NCI-H748 treated with DMSO at 0.1 percent for 48 hours (cell line): Measurements from ENCODE around the gene IL22RA2.

Source experiments
- DNase-seq: peaks from one replicate; lab custom pipeline; 2025; lab: John Stamatoyannopoulos, UW

The IL22RA2 gene

DNA sequence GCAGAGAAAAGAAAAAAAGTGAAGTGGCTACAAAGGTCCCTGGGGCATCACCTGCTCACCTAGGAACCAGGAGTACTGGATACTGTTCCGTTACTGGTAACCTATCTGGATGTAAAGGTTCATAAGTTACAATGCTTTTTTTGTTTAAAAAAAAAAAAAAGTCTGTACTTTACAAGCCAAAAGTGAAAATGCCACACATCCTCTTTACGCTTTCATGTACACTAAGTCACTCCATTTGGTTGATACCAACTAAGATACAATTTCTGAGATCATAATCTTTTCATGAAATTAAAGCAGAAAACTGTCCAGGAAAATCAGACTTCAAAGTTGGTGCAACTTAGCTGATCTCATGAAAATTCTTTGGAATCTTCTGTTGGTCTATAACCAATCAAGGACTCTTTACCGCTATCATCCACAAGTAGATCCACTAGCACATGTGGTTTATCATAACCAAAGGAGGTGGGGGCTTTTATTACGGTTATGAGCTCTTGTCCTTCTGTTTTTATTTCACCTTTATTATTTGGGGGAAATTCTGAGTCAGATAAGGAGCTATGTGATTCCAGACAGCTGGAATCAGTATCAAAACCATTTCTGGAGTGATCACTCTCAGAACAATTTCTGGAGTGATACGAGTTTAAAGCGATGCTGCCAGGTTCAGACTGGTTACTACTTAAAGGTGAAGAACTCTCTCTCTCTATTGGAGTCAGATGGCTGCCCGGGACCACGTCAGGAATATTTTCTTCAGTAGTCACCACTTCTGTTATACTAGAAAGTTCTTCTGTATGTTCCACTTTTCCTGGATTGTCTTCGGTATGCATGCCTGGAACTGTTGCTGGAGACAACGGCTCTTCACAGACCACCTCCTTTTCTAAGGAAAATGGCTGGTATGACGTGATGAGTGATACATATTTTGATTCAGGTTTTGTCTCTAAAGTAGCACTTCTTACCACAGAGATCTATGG, 24.5 kb upstream of the IL22RA2 start:
- no peak for DNase-seq

DNA sequence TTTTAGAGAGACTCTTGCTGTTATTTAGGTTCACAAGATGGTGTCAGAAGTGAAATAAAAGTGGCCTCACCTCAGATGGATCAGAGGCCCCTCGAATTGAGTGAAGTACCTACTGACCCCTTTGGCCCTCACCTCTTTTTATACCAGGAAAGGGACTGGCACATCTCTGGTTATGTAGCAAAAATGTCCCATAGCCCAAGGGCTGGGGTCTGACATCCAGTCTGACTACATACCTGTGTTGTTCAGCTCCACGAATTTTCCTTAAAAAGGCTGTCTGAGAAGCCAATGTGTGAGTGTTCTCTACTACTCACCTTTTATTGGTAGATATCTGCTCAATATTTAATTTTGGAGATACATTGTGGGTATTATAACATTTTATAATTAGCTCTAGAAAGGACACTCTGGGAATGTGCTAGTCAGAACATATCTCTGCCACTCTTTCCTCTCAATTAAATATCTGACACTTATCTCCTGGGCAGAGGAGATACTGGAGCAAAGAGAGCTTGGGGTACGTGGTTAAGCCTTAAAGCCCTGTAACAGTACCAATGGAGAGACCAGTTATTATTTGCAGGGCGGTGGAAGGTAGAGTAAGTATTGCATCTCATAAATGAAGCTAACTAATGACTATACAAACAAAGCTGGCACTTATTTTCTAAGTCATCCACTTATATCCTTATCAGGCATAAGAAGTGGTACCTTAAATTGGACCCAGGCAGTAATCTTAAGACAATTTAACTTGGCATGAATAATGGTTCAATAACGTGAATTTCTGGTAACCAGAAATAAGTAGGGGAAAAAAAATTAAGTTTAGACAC, 20.0 kb upstream of the IL22RA2 start:
- no peak for DNase-seq

GRCh38 chr6:137192821-137193220, 19.4 kb upstream of the IL22RA2 start:
- no peak for DNase-seq

DNA sequence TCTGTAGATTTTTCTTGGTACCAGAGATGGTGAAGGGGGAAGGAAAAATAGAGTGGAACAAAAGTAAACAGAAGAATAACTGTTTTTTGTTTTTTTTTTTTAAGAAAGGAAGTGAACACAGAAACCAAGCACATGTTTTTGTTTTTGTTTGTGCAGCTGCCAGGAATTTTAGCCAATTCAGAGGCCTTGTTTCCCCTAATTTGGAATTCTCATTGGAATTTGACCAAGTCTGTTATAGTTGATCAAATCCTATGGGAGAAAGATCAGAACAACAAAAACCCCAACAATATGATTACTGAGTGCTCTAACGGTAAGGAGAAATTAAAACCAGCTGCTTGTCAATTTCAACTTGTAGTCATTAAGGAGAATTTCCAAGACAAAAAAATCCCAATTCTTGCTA, 18.2 kb upstream of the IL22RA2 start:
- DNase-seq, result no peak

DNA sequence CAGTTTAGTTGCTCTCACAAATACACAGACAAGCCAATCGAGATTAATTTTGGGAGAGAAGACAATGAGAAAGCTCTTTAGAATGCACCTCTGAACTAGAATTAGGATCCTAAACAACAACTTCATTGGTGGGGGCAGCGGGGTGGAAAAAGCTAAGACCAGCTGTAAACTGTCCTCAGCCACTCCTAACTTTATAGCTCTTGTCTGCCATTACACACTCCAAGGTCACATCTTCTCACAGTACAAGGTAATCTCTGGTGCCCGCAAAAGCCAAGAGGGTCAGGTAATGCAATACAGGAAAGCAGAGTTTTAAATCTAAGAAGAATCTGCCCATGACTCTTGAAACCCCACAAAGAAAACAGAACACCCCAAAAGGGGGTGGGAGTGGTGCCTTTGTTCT, 17.8 kb upstream of the IL22RA2 start:
- no peak for DNase-seq

GRCh38 chr6:137190583-137191094, 17.2 kb upstream of the IL22RA2 start:
- no peak for DNase-seq

GRCh38 chr6:137188855-137189254, 15.4 kb upstream of the IL22RA2 start:
- DNase-seq, result no peak

DNA sequence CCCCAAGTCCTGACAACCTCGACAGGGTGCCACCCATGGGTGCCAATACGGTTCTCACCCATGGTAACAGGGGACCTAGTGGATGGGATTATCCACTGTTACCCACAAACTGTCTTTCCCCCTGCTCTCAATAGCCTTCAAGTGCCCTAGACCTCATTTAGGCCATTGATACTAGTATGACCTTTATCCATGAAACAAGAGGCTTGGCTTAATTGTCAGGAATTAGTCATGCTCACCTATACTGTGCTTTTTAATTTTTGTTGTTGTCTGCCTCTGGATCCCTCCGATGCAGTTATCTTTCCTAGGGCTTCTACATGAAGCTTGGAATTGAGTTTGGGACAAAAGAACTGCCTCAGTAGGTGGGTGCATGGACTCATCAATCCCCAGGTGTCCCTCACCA, 11.8 kb upstream of the IL22RA2 start:
- DNase-seq, result no peak

DNA sequence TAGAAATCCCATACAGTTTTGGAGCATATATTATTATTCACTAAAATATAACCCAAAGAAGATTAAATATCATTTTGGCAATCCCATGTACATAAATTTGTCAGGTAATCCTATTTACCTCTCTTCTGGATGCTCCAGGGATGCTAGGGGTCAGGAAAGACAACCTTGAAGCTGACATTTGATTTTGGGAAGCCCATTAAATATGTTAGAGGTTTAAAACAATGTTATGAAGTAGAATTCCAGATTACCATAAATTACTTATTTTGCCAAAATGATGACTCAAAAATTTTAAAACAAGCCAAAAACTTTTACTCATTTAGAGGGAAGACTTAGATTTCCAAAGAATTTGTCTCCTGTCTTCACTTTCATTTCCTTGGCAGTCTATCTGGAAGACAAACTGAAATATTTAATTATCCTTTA, 9.2 kb upstream of the IL22RA2 start:
- no peak for DNase-seq

- no peak for DNase-seq
Observed at GRCh38 chr6:137181891-137182653, 8.6 kb upstream of the IL22RA2 start.

DNA sequence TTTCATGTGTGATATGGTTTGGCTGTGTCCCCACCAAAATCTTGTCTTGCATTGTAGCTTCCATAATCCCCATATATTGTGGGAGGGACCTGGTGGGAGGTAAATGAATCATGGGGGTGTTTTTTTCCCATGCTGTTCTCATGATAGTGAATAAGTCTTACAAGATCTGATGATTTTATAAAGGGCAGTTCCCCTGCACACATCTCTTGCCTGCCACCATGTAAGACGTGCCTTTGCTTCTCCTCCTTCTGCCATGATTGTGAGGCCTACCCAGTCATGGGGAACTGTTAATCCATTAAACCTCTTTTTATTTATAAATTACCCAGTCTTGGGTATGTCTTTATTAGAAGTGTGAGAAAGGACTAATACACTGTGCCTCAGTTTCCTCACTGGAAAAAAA, 4.2 kb upstream of the IL22RA2 start:
- no peak for DNase-seq

DNA sequence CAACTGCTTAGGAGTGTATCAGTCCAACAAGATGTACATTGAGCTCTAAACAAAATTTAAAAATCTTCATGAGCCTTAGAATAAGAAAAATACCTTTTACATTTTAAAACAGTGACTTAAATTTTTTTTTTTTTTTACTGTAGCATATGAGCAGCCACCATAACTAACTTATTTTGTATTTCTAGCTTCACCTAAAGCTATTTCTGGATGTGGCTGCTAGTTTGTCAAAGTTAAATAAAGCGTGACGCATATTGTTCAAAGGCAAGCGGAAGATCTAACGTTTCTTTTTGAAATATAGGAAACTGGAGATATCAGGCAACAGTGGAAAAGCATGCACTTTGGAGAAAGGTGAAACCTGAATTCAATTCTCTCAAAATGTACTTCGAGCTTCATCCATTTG, 3.3 kb upstream of the IL22RA2 start:
- no peak for DNase-seq

- no peak for DNase-seq
Observed at GRCh38 chr6:137175868-137176245, 2.4 kb upstream of the IL22RA2 start.

DNA sequence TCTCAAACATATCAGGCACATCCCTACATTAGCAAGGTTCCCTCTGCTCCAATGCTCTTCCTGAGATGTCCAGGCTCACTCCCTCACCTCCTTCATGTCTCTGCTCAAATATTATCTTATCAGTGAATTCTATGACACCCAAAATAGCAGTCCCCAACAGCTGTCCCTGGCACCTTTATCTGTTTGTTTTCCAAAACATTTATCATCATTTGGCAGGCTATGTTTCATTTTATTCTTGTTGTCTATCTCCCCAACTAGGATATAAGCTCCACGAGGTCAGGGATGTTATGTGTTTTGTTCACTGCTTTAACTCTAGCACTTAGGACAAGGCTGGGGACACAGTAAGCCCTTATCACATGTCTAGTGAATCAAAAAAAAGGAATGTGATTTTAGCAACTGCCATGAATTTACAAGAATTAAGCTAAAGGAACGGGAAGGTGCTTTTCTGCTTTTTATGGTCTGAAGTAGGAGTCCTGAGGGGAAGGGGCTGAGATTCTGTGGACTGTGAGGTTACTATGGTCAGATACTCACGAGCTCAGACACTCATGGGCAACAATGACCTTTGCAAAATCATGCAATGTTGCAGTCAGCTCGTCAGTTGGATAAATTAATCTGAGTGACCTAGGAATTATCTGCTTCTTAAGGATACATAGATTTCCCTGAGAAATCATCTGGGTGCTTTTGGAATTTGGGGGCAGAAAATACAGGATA, 1.9 kb upstream of the IL22RA2 start:
- DNase-seq, result no peak

DNA sequence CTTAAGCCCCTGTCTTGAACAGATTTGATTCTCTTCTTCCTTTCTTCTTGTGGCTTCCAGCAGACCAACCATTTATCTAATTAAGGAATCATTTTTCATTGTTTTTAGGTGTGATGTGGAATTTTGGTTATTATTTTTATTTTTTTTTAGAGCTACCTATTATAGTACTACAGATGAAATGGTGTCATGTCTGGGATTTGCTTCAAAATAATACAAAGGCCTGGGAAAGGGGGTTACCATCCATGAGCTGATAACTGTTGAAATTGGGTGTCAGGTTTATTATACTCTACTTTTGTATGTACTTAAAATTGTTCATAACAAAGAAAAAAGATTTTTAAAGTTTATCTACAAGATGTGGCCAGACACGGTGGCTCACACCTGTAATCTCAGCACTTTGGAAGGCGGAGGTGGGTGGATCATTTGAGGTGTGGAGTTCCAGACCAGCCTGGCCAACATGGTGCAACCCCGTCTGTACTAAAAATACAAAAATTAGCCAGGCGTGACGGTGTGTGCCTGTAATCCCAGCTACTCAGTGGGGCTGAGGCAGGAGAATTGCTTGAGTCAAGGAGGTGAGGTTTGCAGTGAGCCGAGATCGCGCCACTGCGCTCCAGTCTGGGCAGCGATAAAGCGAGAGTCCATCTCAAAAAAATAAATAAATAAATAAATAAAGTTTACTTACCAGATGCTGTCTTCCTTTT, 561 bp downstream of the IL22RA2 start:
- no peak for DNase-seq

- no peak for DNase-seq
Observed at GRCh38 chr6:137171824-137172733, 1.4 kb downstream of the IL22RA2 start.

DNA sequence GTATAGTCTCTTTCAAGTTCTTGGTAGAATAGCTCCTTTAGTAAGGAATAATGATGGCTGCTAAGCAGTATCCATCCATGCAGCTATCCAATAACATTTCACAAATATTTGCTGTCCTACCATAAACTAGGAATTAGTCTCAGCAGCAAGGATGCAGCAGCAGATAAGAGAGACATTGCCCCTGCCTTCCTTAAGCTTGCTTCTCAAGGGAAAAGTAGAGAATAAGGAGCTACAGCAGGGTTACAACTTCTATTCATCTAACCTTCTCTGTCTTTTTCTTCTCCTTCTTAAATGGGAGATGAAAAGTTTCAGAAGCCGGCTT, 2.4 kb downstream of the IL22RA2 start:
- no peak for DNase-seq

DNA sequence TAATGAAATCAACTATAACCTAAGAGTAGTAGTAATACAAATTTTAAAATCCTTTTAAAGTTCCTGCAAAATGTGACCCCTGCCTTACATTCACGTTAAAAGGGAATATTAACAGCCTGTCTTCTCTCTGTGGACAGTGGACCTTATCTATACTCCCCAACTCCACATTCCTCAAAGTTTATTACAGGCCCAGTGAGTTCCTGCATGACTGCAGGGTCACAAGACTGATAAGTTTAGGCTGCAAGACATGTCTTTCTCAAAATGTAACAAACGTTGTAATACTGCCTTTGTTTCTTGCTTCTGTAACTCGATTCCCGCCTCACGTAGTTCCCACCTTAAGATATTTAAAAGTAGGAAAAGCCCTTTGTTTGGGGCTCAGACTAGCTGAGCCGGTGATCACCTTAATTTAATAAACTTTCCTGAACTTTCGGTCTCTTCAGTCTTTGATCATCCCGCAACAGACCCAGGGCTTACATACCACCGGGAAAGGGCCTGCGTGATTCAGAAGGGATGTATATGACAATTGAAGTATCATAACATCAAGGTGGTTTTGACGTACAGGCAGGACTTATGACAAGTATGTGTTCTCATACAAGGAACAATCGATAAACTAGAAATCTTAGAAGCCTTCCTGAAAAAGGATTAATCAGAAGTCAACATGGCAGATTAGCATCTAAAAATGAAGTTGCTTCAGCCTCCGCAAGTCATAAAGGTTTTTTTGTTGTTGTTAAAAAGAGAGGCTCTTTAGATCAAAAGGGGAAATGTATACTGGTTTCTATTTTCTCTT, 3.0 kb downstream of the IL22RA2 start:
- DNase-seq, result no peak

DNA sequence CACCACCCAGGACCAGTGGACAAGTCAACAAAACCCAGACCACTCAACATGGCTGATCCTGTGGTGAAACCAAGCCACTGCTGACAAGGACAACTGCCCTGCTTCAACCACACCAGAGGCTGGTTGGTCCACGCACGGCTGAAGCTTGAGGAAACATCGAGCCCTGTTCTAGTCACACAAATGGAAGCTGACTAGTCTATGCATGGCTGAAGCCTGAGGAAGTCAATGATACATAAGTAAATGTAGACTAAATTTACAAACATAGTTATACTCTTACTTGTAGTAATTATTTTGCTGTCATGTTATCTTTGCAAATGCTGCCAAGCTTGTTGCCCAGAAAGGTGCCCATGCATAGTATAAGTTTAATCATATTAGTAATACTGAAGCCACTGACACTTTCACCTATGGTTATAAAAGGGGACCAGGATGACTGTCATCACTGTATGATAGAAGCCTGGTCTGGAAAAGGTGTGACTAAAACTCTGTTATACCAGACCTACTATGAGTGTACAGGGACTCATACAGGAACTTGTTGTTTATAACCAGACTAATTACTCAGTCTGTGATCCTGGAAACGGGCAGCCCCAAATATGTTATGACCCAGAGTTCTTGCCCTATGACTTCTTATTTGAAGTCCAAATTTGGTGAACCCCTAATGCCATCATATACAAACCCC, 5.6 kb downstream of the IL22RA2 start:
- DNase-seq, result no peak
